GM15510 (cell line): Measurements from ENCODE around the gene KIF21B.

ENCODE experiments used
- POLR2A ChIP-seq: IDR thresholded peaks from 3 replicates; pipeline ENCODE4 v1.6.1; 2011; ENCODE audit warnings: borderline replicate concordance; ENCODE audit not compliant: insufficient read length; ENCODE audit errors: extremely low read depth

KIF21B gene

GRCh38 chr1:201001962-201002361, 21.6 kb downstream of the KIF21B start:
- TF ChIP-seq POLR2A = no peak

GRCh38 chr1:201000391-201000790, 23.1 kb downstream of the KIF21B start:
- TF ChIP-seq POLR2A = no peak

- no peak for TF ChIP-seq POLR2A
These were observed 23.8 kb downstream of the KIF21B start for GRCh38 chr1:200999667-201000066.

- no peak for TF ChIP-seq POLR2A
These were observed 25.2 kb downstream of the KIF21B start for GRCh38 chr1:200998323-200998722.

DNA sequence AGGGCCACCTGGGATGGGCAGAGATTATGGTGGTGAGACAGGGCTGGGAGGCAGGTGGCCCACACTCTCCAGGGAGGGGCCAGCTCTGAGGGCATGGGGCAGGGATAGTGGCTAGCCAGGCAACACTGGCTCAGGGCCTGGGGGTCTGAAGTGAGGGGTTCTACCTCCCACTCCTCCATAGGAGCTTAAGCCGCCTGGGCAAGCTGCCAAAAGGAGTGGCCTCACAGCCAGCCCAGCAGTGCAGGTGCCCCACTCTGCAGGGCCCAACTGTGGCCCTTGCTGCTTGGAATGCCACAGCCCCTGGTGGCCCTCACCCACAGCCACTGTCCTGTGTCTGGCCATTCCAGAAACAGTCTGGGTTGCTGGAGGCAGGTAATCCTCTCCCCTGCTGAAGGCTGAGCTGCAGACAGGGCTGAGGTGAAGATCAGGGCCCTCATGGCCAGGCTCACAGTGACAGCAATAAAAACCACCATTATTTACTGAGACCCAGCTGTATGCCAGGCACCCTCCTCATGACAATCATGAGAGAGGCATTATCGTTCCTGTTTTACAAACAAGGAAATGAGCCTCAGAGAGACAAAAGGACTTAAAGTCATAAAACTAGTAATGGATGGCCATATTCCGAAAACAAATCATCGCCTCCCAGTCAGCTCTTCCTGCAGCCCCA, 31.0 kb downstream of the KIF21B start:
- no peak for TF ChIP-seq POLR2A

- no peak for TF ChIP-seq POLR2A
These were observed 32.4 kb downstream of the KIF21B start for GRCh38 chr1:200991097-200991614.

GRCh38 chr1:200990114-200990513, 33.4 kb downstream of the KIF21B start:
- TF ChIP-seq POLR2A = no peak

GRCh38 chr1:200989337-200989736, 34.2 kb downstream of the KIF21B start:
- no peak for TF ChIP-seq POLR2A

- no peak for TF ChIP-seq POLR2A
These were observed 34.8 kb downstream of the KIF21B start for GRCh38 chr1:200988693-200989092.

GRCh38 chr1:200985481-200985880, 38.0 kb downstream of the KIF21B start:
- TF ChIP-seq POLR2A = no peak

GRCh38 chr1:200983035-200983561, 40.4 kb downstream of the KIF21B start:
- TF ChIP-seq POLR2A = no peak

GRCh38 chr1:200982071-200982945, 41.2 kb downstream of the KIF21B start:
- TF ChIP-seq POLR2A = no peak

- TF ChIP-seq POLR2A = no peak
These were observed 42.2 kb downstream of the KIF21B start for GRCh38 chr1:200981278-200981677.

GRCh38 chr1:200980873-200981272, 42.6 kb downstream of the KIF21B start:
- TF ChIP-seq POLR2A = no peak

- TF ChIP-seq POLR2A = no peak
These were observed 43.1 kb downstream of the KIF21B start for GRCh38 chr1:200980452-200980772.
